Measurements from ENCODE around the gene MTMR12. TPM values are rescaled to one million over a fixed set of nuclear protein-coding genes. Genes with fewer than 3 reads are reported as not detected.
"Not testable (repeated sequence)": the region's sequence is repeated elsewhere in the genome, so short reads cannot be mapped to it uniquely, and the experiment has no call there.

The MTMR12 gene
- total RNA-seq, 6 experiments from 2014 or later = 20.7 to 26.0 (median 22.4) TPM

DNA sequence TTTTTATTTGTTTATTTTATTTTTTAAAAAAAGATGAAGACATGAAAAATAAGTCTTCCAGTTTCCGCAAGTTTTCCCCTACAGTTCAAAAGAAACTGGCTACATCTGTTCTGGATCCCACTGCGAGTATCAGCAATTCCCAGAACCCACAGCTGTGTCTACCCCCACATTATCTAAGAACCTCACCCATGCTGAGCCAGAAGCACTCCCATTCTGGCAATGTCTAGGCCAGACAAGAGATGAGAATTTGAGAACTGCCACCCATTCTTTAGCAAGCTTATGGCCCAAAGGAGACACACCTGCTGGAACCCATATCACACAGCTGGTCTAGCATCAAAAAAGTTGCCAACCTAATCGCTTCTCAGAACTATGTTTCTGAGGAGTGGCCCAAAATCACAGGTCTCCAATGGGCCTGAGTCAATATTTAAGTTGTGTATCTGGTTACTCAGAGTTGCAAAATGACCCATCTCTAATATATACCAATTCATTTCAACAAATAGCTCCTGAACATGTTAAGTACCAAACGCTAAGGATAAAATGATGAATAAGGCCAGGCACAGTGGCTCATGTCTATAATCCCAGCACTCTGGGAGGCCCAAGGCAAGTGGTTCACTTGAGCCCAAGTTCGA lies 27.1 kb downstream of the MTMR12 start:
- Mint-ChIP-seq H3K4me1 (ENCODE audit: low read depth) (peaks cover 41% of the 10 kb centered on the region), H3K4me3 (no peak overlapping the region), H3K36me3 (ENCODE audit: low read depth) (peaks cover 12% of the 10 kb centered on the region; the same call in 1 of the 2 replicates), H3K9me3 (no peaks in the 10 kb centered on the region), H3K27me3 (ENCODE audit: insufficient read depth) (peaks cover 2% of the 10 kb centered on the region), H3K27ac (no peak overlapping the region)
- no peak for TF ChIP-seq CTCF (IDR thresholded peaks at IDR 0.05)
- DNase-seq = no peak

GRCh38 chr5:32283539-32284377 lies 29.0 kb downstream of the MTMR12 start:
- DNase-seq = peak; percentile 62
- Mint-ChIP-seq H3K27me3 (ENCODE audit: insufficient read depth) (peaks cover 2% of the 10 kb centered on the region), H3K4me1 (ENCODE audit: low read depth) (peaks cover 43% of the 10 kb centered on the region), H3K27ac (peak overlapping the region; percentile 38; the same call in 1 of the 2 replicates), H3K4me3 (no peak overlapping the region), H3K9me3 (no peaks in the 10 kb centered on the region), H3K36me3 (ENCODE audit: low read depth) (peaks cover 12% of the 10 kb centered on the region; the same call in 1 of the 2 replicates)
- no peak for TF ChIP-seq CTCF (IDR thresholded peaks at IDR 0.05)

- Mint-ChIP-seq H3K4me1 (ENCODE audit: low read depth) (peaks cover 47% of the 10 kb centered on the region), H3K9me3 (no peaks in the 10 kb centered on the region), H3K36me3 (ENCODE audit: low read depth) (peaks cover 12% of the 10 kb centered on the region; the same call in 1 of the 2 replicates)
Observed at GRCh38 chr5:32283061-32283460, 29.7 kb downstream of the MTMR12 start.

GRCh38 chr5:32282633-32283032 lies 30.1 kb downstream of the MTMR12 start:
- H3K9me3 Mint-ChIP-seq = no peaks in the 10 kb centered on the region
- no peak for DNase-seq
- peaks cover 2% of the 10 kb centered on the region for H3K27me3 Mint-ChIP-seq (ENCODE audit: insufficient read depth)
- H3K36me3 Mint-ChIP-seq (ENCODE audit: low read depth) = peaks cover 12% of the 10 kb centered on the region; the same call in 1 of the 2 replicates
- H3K4me3 Mint-ChIP-seq = no peak overlapping the region
- no peak for TF ChIP-seq CTCF (IDR thresholded peaks at IDR 0.05)
- no peak overlapping the region for H3K27ac Mint-ChIP-seq
- peaks cover 47% of the 10 kb centered on the region for H3K4me1 Mint-ChIP-seq (ENCODE audit: low read depth)

More at GRCh38 chr5:32283061-32283460, 29.7 kb downstream of the MTMR12 start:
- no peak for DNase-seq
- peaks cover 2% of the 10 kb centered on the region for H3K27me3 Mint-ChIP-seq (ENCODE audit: insufficient read depth)
- no peak for TF ChIP-seq CTCF (IDR thresholded peaks at IDR 0.05)
- H3K27ac Mint-ChIP-seq = no peak overlapping the region
- H3K4me3 Mint-ChIP-seq = no peak overlapping the region

- not testable (repeated sequence) for H3K27me3 Mint-ChIP-seq (ENCODE audit: insufficient read depth); H3K27ac Mint-ChIP-seq; DNase-seq; H3K4me3 Mint-ChIP-seq; H3K9me3 Mint-ChIP-seq
- Mint-ChIP-seq H3K36me3 (ENCODE audit: low read depth) (peaks cover 12% of the 10 kb centered on the region; the same call in 1 of the 2 replicates), H3K4me1 (ENCODE audit: low read depth) (peaks cover 44% of the 10 kb centered on the region)
Observed at GRCh38 chr5:32281378-32282133, 31.2 kb downstream of the MTMR12 start.
